Hepatocyte (in vitro differentiated cells): Measurements from ENCODE around the gene PDGFRB. TPM values are rescaled to one million over a fixed set of nuclear protein-coding genes. Genes with fewer than 3 reads are reported as not detected.

Experiments used
- DNase-seq: peaks from one replicate; pipeline ENCODE4 v3.0.0-alpha.2; 2016; ENCODE audit warnings: low spot score
- H2AFZ ChIP-seq: fragments of 200-600 bp; sonication (generic); 2 replicates; pipeline ENCODE4 v1.6.0; 2016; ENCODE audit warnings: antibody characterized with exemption, mild to moderate bottlenecking
- H3K27ac ChIP-seq: fragments of 200-600 bp; sonication (generic); 2 replicates; pipeline ENCODE4 v1.5.1; 2016; ENCODE audit warnings: mild to moderate bottlenecking
- H3K27me3 ChIP-seq: fragments of 200-600 bp; sonication (generic); 2 replicates; pipeline ENCODE4 v1.6.1; 2016
- H3K36me3 ChIP-seq: fragments of 200-600 bp; sonication (generic); replicated peaks from 2 replicates; pipeline ENCODE4 v1.5.1; 2016; ENCODE audit warnings: low read depth; ENCODE audit not compliant: insufficient read depth
- H3K4me1 ChIP-seq: fragments of 200-600 bp; sonication (generic); 2 replicates; pipeline ENCODE4 v1.5.1; 2016; ENCODE audit warnings: mild to moderate bottlenecking, moderate library complexity; ENCODE audit not compliant: insufficient read depth
- H3K4me2 ChIP-seq: fragments of 200-600 bp; sonication (generic); 2 replicates; pipeline ENCODE4 v1.6.0; 2016
- H3K4me3 ChIP-seq: fragments of 200-600 bp; sonication (generic); 2 replicates; pipeline ENCODE4 v1.5.1; 2016; ENCODE audit warnings: mild to moderate bottlenecking
- H3K79me2 ChIP-seq: fragments of 200-600 bp; sonication (generic); 2 replicates; pipeline ENCODE4 v1.6.0; 2017; ENCODE audit warnings: mild to moderate bottlenecking
- H3K9me2 ChIP-seq: fragments of 200-600 bp; sonication (generic); replicated peaks from 2 replicates; pipeline ENCODE4 v1.6.0; 2017; ENCODE audit warnings: mild to moderate bottlenecking; ENCODE audit not compliant: insufficient read depth
- H3K9me3 ChIP-seq: fragments of 200-600 bp; sonication (generic); 2 replicates; pipeline ENCODE4 v1.5.1; 2016; ENCODE audit warnings: low read depth, mild to moderate bottlenecking
- H4K20me1 ChIP-seq: fragments of 200-600 bp; sonication (generic); 2 replicates; pipeline ENCODE4 v1.6.0; 2016; ENCODE audit warnings: mild to moderate bottlenecking; ENCODE audit not compliant: insufficient read depth, poor library complexity, severe bottlenecking
- EZH2 ChIP-seq: fragments of 200-600 bp; sonication (generic); IDR thresholded peaks from 2 replicates; pipeline ENCODE4 v1.6.1; 2016; ENCODE audit warnings: antibody characterized with exemption, mild to moderate bottlenecking, borderline replicate concordance
- EZH2phosphoT487 ChIP-seq: fragments of 200-600 bp; sonication (generic); IDR thresholded peaks from one replicate; pipeline ENCODE4 v1.6.1; 2018; ENCODE audit warnings: antibody characterized with exemption, mild to moderate bottlenecking, low read depth, moderate library complexity; ENCODE audit not compliant: unreplicated experiment, severe bottlenecking
- WGBS: methylation state at CpG from one replicate; pipeline ENCODE4 v1.1.6; 2016; ENCODE audit warnings: low lambda C conversion rate; ENCODE audit errors: missing lambda C conversion rate; 5-methylcytosine and 5-hydroxymethylcytosine counted together
- polyA plus RNA-seq: library from polyadenylated mRNA; unstranded; fragments of >200 nt; fragmentation: Nextera tagmentation; extraction: Ambion mirVana; gene quantifications from 2 replicates; pipeline ENCODE4 v1.2.1, GENCODE V29; 2016
- total RNA-seq: library from RNA; depleted of rRNA; stranded (reverse); fragments of >200 nt; gene quantifications from 2 replicates; pipeline ENCODE4 v1.2.3, GENCODE V29; 2014
- TF ChIP-seq, protein P1 (sequence below): fragments of 200-600 bp; sonication (generic); IDR thresholded peaks from 2 replicates; pipeline ENCODE4 v1.5.1; 2016; ENCODE audit warnings: antibody characterized with exemption, mild to moderate bottlenecking; ENCODE audit not compliant: poor library complexity

PDGFRB gene
- total and polyA plus RNA-seq, 2 experiments from 2014 or later, result 55.1 to 55.2 TPM

GRCh38 chr5:150134198-150134588, 21.5 kb downstream of the PDGFRB start:
- H3K9me2 ChIP-seq, result no peaks in the 10 kb centered on the region
- 73% methylated on average over 7 of the region's 7 CpGs for WGBS
- H3K4me1 ChIP-seq, result peaks cover 32% of the 10 kb centered on the region
- H3K79me2 ChIP-seq, result peaks cover 8% of the 10 kb centered on the region
- no peak overlapping the region for H3K4me2 ChIP-seq
- TF ChIP-seq EZH2 (no peak), EZH2phosphoT487 (no peak)
- TF ChIP-seq, protein P1, sequence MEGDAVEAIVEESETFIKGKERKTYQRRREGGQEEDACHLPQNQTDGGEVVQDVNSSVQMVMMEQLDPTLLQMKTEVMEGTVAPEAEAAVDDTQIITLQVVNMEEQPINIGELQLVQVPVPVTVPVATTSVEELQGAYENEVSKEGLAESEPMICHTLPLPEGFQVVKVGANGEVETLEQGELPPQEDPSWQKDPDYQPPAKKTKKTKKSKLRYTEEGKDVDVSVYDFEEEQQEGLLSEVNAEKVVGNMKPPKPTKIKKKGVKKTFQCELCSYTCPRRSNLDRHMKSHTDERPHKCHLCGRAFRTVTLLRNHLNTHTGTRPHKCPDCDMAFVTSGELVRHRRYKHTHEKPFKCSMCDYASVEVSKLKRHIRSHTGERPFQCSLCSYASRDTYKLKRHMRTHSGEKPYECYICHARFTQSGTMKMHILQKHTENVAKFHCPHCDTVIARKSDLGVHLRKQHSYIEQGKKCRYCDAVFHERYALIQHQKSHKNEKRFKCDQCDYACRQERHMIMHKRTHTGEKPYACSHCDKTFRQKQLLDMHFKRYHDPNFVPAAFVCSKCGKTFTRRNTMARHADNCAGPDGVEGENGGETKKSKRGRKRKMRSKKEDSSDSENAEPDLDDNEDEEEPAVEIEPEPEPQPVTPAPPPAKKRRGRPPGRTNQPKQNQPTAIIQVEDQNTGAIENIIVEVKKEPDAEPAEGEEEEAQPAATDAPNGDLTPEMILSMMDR, result no peak
- H3K27ac ChIP-seq, result no peak overlapping the region
- H4K20me1 ChIP-seq, result no peaks in the 10 kb centered on the region
- no peak for DNase-seq
- no peak overlapping the region for H3K4me3 ChIP-seq
- H2AFZ ChIP-seq, result no peak overlapping the region
- no peaks in the 10 kb centered on the region for H3K9me3 ChIP-seq
- H3K27me3 ChIP-seq, result no peaks in the 10 kb centered on the region
- no peaks in the 10 kb centered on the region for H3K36me3 ChIP-seq

DNA sequence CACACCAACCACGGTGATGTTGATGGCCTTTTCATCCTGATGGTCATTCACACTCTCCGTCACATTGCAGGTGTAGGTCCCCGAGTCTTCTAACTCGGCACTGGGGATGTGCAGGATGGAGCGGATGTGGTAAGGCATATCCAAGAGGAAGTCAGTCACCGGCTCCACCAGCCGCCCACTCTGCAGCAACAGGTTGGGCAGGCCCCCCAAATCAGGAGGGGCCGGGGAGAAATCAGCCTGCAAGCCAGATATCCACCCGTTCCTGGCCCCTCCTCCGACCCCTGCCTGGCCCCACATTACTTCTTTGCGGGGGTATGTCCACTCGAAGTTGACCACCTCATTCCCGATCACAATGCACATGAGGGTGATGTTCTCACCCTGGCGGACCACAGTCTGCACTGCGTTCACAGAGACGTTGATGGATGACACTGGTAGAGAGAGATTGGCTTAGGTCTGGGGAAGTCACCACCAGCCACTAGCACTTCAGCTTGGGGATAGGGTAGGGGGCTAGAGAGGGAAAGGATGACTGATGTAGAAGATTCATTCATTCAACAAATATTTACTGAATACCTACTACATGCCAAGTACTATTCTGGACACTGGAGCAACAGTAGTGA, 22.0 kb downstream of the PDGFRB start:
- H3K27ac ChIP-seq, result no peak overlapping the region
- H3K4me3 ChIP-seq, result no peak overlapping the region
- no peak overlapping the region for H2AFZ ChIP-seq
- TF ChIP-seq EZH2 (no peak), EZH2phosphoT487 (no peak)
- TF ChIP-seq, protein P1, result no peak
- no peak for DNase-seq
- no peaks in the 10 kb centered on the region for H3K9me3 ChIP-seq
- peaks cover 26% of the 10 kb centered on the region for H3K4me1 ChIP-seq
- no peaks in the 10 kb centered on the region for H3K27me3 ChIP-seq
- peaks cover 8% of the 10 kb centered on the region for H3K79me2 ChIP-seq
- 87% methylated on average over 16 of the region's 16 CpGs for WGBS
- H3K4me2 ChIP-seq, result no peak overlapping the region
- H4K20me1 ChIP-seq, result no peaks in the 10 kb centered on the region
- no peaks in the 10 kb centered on the region for H3K9me2 ChIP-seq
- no peaks in the 10 kb centered on the region for H3K36me3 ChIP-seq

DNA sequence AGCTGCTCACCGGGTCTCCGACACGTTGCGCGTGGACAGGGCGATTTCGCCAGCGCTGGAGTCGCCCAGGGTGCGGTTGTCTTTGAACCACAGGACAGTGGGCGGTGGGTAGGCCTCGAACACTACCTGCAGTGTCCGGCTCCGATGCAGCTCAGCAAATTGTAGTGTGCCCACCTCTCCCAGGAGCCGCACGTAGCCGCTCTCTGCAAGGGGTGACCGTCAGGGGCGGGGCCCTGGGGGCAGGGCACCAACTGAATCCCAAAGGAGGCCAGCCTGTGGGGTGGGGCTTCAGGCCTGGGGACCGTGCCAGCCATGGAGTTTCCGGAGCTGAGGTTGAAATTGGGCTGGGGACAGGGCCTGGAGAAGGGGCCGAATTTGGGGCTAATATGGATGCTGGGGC, 22.9 kb downstream of the PDGFRB start:
- Histone ChIP-seq H3K27ac (no peak overlapping the region), H3K27me3 (no peaks in the 10 kb centered on the region), H3K4me1 (peaks cover 17% of the 10 kb centered on the region), H4K20me1 (no peaks in the 10 kb centered on the region), H3K9me2 (no peaks in the 10 kb centered on the region), H3K79me2 (peaks cover 2% of the 10 kb centered on the region), H2AFZ (no peak overlapping the region), H3K36me3 (no peaks in the 10 kb centered on the region), H3K4me3 (no peak overlapping the region), H3K4me2 (no peak overlapping the region), H3K9me3 (no peaks in the 10 kb centered on the region)
- no peak for TF ChIP-seq EZH2
- TF ChIP-seq, protein P1, result no peak
- TF ChIP-seq EZH2phosphoT487, result no peak
- no peak for DNase-seq
- WGBS, result 96% methylated on average over 22 of the region's 22 CpGs
